HFFc6 (cell line): ENCODE results near the gene GLUL. TPM values are rescaled to one million over a fixed set of nuclear protein-coding genes. Genes with fewer than 3 reads are reported as not detected.
A peak's percentile ranks its signal among the peaks of the same experiment; 100 is the strongest.

ENCODE experiments used
- DNase-seq: peaks from one replicate; pipeline ENCODE4 v3.0.0-alpha.2; 2018
- H3K27ac Mint-ChIP-seq: 2 replicates; pipeline ENCODE4 v1.8.0; 2020; ENCODE audit warnings: mild to moderate bottlenecking, mixed read lengths
- H3K27me3 Mint-ChIP-seq: 2 replicates; pipeline ENCODE4 v1.8.0; 2021; ENCODE audit warnings: mild to moderate bottlenecking, moderate library complexity, mixed read lengths; ENCODE audit not compliant: insufficient read depth
- H3K36me3 Mint-ChIP-seq: 2 replicates; pipeline ENCODE4 v1.8.0; 2021; ENCODE audit warnings: low read depth, mixed read lengths
- H3K4me1 Mint-ChIP-seq: 2 replicates; pipeline ENCODE4 v1.8.0; 2020; ENCODE audit warnings: low read depth, mixed read lengths
- H3K4me3 Mint-ChIP-seq: 2 replicates; pipeline ENCODE4 v1.8.0; 2020; ENCODE audit warnings: mild to moderate bottlenecking, moderate library complexity, mixed read lengths
- H3K9me3 Mint-ChIP-seq: 2 replicates; pipeline ENCODE4 v1.8.0; 2020; ENCODE audit warnings: mild to moderate bottlenecking, mixed read lengths
- total RNA-seq, 6 experiments: library from RNA; stranded (reverse); fragmentation: NEBNext Ultra II Directional; extraction: Animal tissue kit (Norgen Biotek cat#: 25700); gene quantifications; 2 replicates in 1 of 6; 3 replicates in 5 of 6; pipeline ENCODE4 v1.2.3, GENCODE V29; 2021
- TF ChIP-seq, protein P1 (sequence below): fragments of 200-600 bp; sonication (generic); IDR thresholded peaks from 2 replicates; pipeline ENCODE4 v1.5.0; 2021; ENCODE audit warnings: antibody characterized with exemption, mild to moderate bottlenecking

The GLUL gene
- total RNA-seq, 6 experiments from 2014 or later = 124 to 194 (median 176) TPM

DNA sequence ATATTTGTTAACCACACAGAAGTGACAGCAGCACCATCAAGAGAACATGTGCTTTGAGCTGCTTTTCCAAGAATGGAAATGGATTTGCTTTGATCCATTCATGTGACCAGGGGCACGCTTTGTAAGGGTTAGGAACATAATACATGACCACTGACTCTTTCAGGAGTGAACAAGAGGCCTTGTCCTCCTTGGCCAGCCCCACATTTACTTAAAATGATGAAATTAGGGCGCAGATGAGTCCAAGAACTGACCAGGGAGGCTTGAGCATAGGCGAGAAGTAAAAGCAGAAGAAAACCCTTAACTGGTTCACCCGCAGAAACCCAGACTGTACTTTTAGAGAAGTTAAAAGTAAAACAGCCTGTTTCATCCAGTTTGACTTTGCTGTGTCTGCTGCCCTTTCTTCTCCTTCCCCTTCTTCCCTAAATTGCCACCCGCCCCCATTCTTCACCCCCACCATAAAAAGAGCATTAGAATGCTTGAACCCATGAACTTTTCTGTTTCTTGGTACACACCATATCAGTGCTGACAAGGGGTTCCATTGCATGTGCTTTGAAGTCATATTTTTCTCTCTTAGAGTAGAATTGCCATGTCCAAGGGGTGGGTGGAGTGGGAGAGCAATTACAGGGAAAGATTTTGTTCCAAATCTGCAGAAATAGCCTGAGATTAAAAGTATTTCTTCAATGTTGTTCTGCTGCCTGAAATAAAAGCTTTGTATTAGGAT is 2.6 kb upstream of the GLUL start:
- H3K4me1 Mint-ChIP-seq = peaks cover 33% of the 10 kb centered on the region
- no peaks in the 10 kb centered on the region for H3K9me3 Mint-ChIP-seq
- H3K36me3 Mint-ChIP-seq = peaks cover 16% of the 10 kb centered on the region
- no peak overlapping the region for H3K4me3 Mint-ChIP-seq
- no peak overlapping the region for H3K27ac Mint-ChIP-seq
- no peak for DNase-seq
- H3K27me3 Mint-ChIP-seq = peaks cover 2% of the 10 kb centered on the region
- TF ChIP-seq, protein P1, sequence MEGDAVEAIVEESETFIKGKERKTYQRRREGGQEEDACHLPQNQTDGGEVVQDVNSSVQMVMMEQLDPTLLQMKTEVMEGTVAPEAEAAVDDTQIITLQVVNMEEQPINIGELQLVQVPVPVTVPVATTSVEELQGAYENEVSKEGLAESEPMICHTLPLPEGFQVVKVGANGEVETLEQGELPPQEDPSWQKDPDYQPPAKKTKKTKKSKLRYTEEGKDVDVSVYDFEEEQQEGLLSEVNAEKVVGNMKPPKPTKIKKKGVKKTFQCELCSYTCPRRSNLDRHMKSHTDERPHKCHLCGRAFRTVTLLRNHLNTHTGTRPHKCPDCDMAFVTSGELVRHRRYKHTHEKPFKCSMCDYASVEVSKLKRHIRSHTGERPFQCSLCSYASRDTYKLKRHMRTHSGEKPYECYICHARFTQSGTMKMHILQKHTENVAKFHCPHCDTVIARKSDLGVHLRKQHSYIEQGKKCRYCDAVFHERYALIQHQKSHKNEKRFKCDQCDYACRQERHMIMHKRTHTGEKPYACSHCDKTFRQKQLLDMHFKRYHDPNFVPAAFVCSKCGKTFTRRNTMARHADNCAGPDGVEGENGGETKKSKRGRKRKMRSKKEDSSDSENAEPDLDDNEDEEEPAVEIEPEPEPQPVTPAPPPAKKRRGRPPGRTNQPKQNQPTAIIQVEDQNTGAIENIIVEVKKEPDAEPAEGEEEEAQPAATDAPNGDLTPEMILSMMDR = no peak

DNA sequence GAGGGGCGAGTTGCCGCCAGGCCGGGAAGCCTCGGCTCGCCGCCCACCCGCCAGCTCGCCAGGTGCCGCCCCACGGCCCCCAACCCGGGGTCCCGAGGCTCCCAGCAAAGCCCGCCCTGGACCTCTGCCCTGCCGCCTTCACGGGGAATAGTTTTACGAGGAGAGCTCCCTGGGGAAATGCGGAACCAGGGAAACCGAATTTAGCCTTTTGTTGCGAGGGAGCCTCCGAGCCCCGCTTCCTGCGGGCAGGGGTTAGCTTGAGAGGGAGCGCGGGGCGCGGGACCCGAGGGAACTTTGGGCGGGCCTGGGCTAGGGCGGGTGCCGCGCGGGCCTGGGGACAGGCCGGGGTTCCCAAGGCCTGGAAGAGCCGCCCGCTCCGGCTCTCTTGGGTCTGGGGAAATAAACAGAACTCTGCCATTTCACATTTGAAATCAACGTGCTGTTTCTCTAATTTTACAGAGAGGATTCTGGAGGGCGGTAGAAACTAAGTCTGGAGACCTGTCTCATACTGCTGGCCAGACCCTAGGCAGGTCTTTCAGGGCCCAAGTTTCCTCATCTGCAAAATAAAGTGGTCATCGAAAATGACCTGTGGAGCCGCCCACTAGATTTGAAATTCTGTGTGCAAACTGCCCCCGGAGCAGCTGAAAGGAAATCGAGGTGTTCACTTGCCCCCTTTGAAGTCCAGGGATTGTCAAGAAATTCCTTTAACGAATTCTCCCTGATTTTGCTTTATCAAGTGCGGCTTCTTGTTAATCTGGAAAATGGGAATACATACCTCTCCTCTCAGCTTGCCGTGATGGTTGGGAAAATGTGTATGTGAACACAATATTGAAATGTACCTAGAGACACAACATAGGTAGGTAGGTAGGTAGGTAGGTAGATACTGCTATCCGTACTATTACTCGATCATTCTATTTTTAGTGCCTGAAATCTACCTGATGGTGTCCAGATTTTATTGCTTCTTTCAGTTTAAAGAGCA is 749 bp upstream of the GLUL start:
- TF ChIP-seq, protein P1 = no peak
- Mint-ChIP-seq H3K4me1 (peaks cover 30% of the 10 kb centered on the region), H3K36me3 (peaks cover 23% of the 10 kb centered on the region), H3K27ac (peak overlapping the region; percentile 67), H3K27me3 (no peaks in the 10 kb centered on the region), H3K4me3 (peak overlapping the region; percentile 100), H3K9me3 (no peaks in the 10 kb centered on the region)
- DNase-seq = no peak

DNA sequence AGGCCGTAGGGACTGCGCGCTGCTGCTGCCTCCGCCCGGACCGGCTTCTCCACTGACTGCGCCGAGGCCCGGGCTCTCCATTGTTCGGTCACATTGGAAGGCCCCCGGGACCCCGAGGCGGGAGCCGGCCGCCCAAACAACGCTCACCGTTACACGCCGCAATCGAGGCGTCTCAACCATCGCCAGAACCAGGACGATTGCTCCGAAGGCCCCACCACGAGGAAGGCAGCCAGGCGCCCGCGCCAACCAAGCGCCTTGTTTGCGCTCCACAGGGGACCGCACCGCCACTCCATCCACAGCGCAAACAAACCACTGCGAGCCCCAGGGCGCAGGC is 595 bp downstream of the GLUL start:
- TF ChIP-seq, protein P1 = no peak
- no peaks in the 10 kb centered on the region for H3K9me3 Mint-ChIP-seq
- peak overlapping the region; percentile 94 for H3K27ac Mint-ChIP-seq
- H3K27me3 Mint-ChIP-seq = no peaks in the 10 kb centered on the region
- peaks cover 22% of the 10 kb centered on the region for H3K4me1 Mint-ChIP-seq
- DNase-seq = no peak
- peak overlapping the region; percentile 100 for H3K4me3 Mint-ChIP-seq
- peaks cover 37% of the 10 kb centered on the region for H3K36me3 Mint-ChIP-seq

DNA sequence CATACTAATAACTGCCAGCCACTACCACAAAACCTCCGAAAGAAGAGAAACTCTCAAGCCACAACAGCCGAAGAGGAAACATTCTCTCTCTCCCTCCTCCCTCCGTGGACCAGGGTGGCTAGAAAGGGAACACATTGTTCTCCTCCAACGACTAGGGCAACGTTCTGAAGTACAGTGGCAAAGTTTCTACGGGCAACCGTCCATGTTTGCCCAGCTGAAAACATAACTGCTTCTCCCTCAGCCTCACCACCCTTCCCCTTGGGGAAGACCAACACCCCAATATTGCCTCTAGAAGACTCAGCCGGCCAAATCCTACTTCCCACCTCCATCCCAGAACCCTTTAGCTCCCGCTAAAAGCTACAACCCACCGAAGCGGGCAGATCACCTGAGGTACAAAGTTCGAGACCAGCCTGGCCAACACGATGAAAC is 2.0 kb downstream of the GLUL start:
- no peaks in the 10 kb centered on the region for H3K27me3 Mint-ChIP-seq
- no peak for DNase-seq
- peak overlapping the region; percentile 100 for H3K4me3 Mint-ChIP-seq
- peaks cover 22% of the 10 kb centered on the region for H3K4me1 Mint-ChIP-seq
- H3K36me3 Mint-ChIP-seq = peaks cover 50% of the 10 kb centered on the region
- H3K27ac Mint-ChIP-seq = peak overlapping the region; percentile 83
- no peaks in the 10 kb centered on the region for H3K9me3 Mint-ChIP-seq
- TF ChIP-seq, protein P1 = no peak

DNA sequence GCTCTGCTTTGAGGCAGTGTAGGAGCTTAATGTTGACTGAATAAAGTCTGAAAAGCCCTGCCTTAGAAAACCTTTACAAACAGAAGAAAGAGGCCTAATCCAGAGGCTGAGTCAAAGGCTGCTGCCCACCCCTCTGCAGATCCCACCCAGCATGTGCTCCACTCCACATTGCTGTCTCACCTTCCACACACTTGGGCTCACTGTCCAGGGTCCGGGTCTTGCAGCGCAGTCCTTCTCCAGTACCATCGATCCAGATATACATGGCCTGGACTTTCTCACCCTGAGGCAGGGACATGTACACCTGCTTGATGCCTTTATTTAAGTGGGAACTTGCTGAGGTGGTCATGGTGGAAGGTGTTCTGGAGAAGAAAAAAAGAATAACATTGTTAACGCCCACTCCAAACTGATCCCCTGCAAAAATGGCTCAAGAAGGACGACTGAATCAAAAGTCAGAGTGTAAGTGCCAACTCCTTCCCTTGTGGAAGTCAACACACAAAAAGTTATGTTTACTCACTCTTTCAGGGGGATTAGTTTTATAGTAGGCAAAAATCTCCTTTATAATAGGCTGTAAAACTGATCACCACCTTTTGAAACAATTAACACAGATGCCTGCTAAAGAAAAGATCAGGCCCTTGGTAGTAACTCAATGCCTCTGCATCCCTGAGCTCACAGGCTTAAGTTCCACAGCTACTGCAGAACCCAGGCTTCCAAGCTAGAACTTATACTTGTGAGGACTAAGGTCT is 3.0 kb downstream of the GLUL start:
- 0 out of 2 replicates have a peak overlapping the region, but pooled peaks have one; percentile 83 for H3K27ac Mint-ChIP-seq
- H3K36me3 Mint-ChIP-seq = peaks cover 59% of the 10 kb centered on the region
- peaks cover 22% of the 10 kb centered on the region for H3K4me1 Mint-ChIP-seq
- peak overlapping the region; percentile 100 for H3K4me3 Mint-ChIP-seq
- H3K27me3 Mint-ChIP-seq = no peaks in the 10 kb centered on the region
- TF ChIP-seq, protein P1 = no peak
- no peaks in the 10 kb centered on the region for H3K9me3 Mint-ChIP-seq
- DNase-seq = no peak
